HL-60 (cell line): ENCODE measurements around the gene CSMD2.

ENCODE experiments used
- DNase-seq, 2 experiments: peaks; one replicate each; pipeline ENCODE4 v3.0.0-alpha.2; 2010 to 2020; ENCODE audit warnings: low read depth in 1 of 2, low spot score in 1 of 2
- H3K27ac ChIP-seq: fragments of 250-450 bp; sonication (Bioruptor Pico); replicated peaks from 2 replicates; pipeline ENCODE4 v1.5.1; 2020; ENCODE audit warnings: mild to moderate bottlenecking, moderate library complexity
- H3K27me3 ChIP-seq: fragments of 250-450 bp; sonication (Bioruptor Pico); 2 replicates; pipeline ENCODE4 v1.5.1; 2021; ENCODE audit warnings: mild to moderate bottlenecking, moderate library complexity; ENCODE audit not compliant: insufficient read depth, poor library complexity, severe bottlenecking
- H3K4me3 ChIP-seq: replicated peaks from 2 replicates; pipeline ENCODE4 v1.5.1; 2011; ENCODE audit warnings: mild to moderate bottlenecking, control low read depth, low read length; ENCODE audit not compliant: insufficient read depth
- CTCF ChIP-seq: IDR thresholded peaks from one replicate; pipeline ENCODE4 v1.5.1; 2011; ENCODE audit warnings: low read length, control low read depth, inconsistent platforms; ENCODE audit not compliant: insufficient read depth
- GABPA ChIP-seq: IDR thresholded peaks from 2 replicates; pipeline ENCODE4 v1.6.1; 2012; ENCODE audit warnings: low read depth
- POLR2AphosphoS5 ChIP-seq: IDR thresholded peaks from 2 replicates; pipeline ENCODE4 v1.6.1; 2012; ENCODE audit warnings: low read depth
- REST ChIP-seq: IDR thresholded peaks from 2 replicates; pipeline ENCODE4 v1.6.1; 2012; ENCODE audit warnings: low read depth; ENCODE audit not compliant: insufficient replicate concordance
- SPI1 ChIP-seq: IDR thresholded peaks from 2 replicates; pipeline ENCODE4 v1.6.1; 2012; ENCODE audit warnings: low read depth, mild to moderate bottlenecking, borderline replicate concordance

Gene CSMD2

DNA sequence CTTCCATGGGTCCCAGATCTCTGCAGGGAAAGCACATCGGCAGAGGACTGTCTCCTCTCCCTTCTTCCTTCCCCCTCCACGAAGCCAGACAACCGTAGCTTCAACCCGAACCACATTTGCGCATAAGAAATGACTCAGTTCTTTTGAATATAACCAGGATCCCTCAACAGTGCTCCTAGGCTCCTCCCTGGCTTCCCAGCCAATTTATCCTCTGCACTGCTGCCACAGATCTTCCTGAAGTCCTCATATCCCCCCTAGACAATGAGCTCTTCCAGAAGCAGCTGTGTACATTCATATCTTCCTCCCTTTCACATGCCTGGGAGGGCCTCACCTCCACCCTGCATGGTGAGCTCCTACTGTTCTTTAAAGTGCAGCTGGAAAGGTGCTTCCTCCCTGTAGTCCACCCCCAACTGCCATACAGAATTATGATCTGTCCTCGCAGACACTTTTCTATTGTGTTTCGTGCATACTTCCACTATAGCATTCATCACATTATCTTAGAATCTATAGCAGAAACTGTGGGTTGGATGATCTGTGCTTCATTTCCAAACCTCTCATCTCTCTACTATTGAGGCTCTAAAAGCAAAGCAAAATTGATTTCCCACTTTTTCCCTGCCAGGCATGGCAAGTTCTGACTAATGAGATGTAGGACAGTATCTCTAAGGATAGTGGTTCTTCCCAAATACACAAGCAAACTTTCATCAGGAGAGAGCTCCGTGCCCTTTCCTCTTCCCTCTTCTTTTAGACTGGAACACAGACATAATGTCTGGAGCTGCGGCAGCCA, 480.4 kb downstream of the CSMD2 start:
- Histone ChIP-seq H3K27ac (no peak overlapping the region), H3K27me3 (peaks cover 7% of the 10 kb centered on the region), H3K4me3 (no peak overlapping the region)
- no peak for DNase-seq
- TF ChIP-seq SPI1, result no peak
- TF ChIP-seq GABPA, result no peak
- no peak for TF ChIP-seq REST
- no peak for TF ChIP-seq POLR2AphosphoS5
- TF ChIP-seq CTCF, result no peak

DNA sequence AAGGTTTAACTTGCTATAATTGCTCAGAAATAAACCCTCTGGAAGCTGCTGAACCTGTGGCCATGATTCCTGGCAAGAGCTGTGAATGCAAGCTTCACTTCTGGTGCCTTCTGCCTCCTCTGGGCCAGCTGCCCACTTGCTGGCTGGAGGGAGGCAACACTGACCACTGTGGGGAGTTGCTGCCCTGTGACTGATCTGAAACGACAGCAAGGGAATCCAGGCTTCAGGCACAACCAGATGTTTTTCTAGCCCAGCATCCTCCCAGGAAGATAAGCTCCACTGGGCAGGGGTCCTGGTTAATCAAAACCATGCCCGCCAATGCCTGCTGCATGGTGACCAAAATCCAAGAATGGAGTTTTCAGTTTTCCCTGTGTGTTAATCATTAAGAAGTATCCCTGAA, 481.1 kb downstream of the CSMD2 start:
- Histone ChIP-seq H3K27me3 (peaks cover 7% of the 10 kb centered on the region), H3K4me3 (no peak overlapping the region), H3K27ac (no peak overlapping the region)
- DNase-seq, result no peak
- no peak for TF ChIP-seq SPI1
- no peak for TF ChIP-seq POLR2AphosphoS5
- no peak for TF ChIP-seq CTCF
- no peak for TF ChIP-seq REST

GRCh38 chr1:33682371-33682770, 482.7 kb downstream of the CSMD2 start:
- Histone ChIP-seq H3K4me3 (no peak overlapping the region), H3K27me3 (peaks cover 3% of the 10 kb centered on the region), H3K27ac (no peak overlapping the region)
- TF ChIP-seq GABPA (no peak), REST (no peak), CTCF (no peak), SPI1 (no peak)
- DNase-seq, result no peak
